ENCODE data around the gene SEMA3B. TPM values are rescaled to one million over a fixed set of nuclear protein-coding genes. Genes with fewer than 3 reads are reported as not detected.

Gene SEMA3B
- total RNA-seq, 3 donors from 2014 or later: 10.1 to 17.6 (median 11.1) TPM

DNA sequence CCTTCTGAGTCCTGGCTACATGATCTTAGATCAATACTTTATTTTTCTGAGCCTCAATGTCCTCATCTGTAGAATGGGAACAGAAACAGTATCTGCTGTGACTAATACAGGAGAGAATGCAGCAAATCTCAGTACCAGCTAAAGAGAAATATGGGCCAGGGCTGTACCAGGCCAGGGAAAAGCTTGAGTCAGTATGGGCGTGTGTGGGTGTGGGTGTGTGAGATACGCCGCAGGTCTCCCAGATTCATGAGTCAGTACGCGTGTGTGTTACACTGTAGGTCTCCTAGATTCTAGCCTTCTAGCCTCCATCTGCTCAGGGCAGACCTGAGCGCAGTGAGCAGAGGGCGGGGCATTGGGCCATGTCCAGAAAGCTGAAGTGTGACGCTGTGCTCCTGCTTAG is 17.7 kb upstream of the SEMA3B start:
- intact Hi-C loops (cut with DNase I; ENCODE audit: low total_unique reads): no loop called here
- H3K36me3 ChIP-seq: no peaks in the 10 kb centered on the region
- DNase-seq (ENCODE audit: low spot score in 2 of 2): no peak

GRCh38 chr3:50254577-50255250 is 14.2 kb upstream of the SEMA3B start:
- Histone ChIP-seq H3K9me3 (no peaks in the 10 kb centered on the region), H3K36me3 (no peaks in the 10 kb centered on the region), H3K4me1 (peaks cover 0 to 18% of the 10 kb centered on the region in 2 donors), H3K27ac (peak overlapping the region; percentile 76 to 93), H3K27me3 (no peaks in the 10 kb centered on the region), H3K4me3 (no peak overlapping the region)
- TF ChIP-seq POLR2A (IDR thresholded peaks at IDR 0.05): no peak
- no peak for TF ChIP-seq POLR2AphosphoS5 (IDR thresholded peaks at IDR 0.05)
- TF ChIP-seq, protein P1, sequence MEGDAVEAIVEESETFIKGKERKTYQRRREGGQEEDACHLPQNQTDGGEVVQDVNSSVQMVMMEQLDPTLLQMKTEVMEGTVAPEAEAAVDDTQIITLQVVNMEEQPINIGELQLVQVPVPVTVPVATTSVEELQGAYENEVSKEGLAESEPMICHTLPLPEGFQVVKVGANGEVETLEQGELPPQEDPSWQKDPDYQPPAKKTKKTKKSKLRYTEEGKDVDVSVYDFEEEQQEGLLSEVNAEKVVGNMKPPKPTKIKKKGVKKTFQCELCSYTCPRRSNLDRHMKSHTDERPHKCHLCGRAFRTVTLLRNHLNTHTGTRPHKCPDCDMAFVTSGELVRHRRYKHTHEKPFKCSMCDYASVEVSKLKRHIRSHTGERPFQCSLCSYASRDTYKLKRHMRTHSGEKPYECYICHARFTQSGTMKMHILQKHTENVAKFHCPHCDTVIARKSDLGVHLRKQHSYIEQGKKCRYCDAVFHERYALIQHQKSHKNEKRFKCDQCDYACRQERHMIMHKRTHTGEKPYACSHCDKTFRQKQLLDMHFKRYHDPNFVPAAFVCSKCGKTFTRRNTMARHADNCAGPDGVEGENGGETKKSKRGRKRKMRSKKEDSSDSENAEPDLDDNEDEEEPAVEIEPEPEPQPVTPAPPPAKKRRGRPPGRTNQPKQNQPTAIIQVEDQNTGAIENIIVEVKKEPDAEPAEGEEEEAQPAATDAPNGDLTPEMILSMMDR (IDR thresholded peaks at IDR 0.05): no peak
- peak in 1 of 2 donors; percentile 70 for DNase-seq (ENCODE audit: low spot score in 2 of 2)
- intact Hi-C loops (cut with DNase I; ENCODE audit: low total_unique reads): no loop called here

More for the DNA sequence above, 17.7 kb upstream of the SEMA3B start:
- no peaks in the 10 kb centered on the region for H3K27me3 ChIP-seq
- peak overlapping the region; percentile 40 to 93 for H3K27ac ChIP-seq
- no peaks in the 10 kb centered on the region for H3K9me3 ChIP-seq
- H3K4me1 ChIP-seq: peaks cover 12 to 19% of the 10 kb centered on the region in 2 donors
- TF ChIP-seq, protein P1 (IDR thresholded peaks at IDR 0.05): no peak
- no peak overlapping the region for H3K4me3 ChIP-seq

DNA sequence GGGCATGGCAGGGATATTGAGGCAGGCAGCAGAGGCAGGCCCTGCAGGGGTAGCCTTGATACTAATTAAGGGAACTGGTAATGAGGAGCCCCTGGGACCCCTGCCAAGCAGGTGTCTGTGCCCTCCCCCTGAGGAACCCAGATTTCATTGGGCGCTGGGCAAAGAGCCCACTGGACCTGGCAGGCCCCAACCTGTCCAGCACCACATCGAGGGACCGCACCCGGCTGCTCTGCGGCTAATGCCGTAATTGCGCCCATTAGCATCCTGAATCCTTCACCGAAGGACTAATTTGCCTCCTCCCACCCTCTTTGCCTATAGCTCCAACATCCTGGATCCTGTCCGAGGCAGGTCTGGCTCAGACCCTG is 13.7 kb upstream of the SEMA3B start:
- H3K36me3 ChIP-seq: no peaks in the 10 kb centered on the region
- no peak for DNase-seq (ENCODE audit: low spot score in 2 of 2)
- intact Hi-C loops (cut with DNase I; ENCODE audit: low total_unique reads): no loop called here
- no peaks in the 10 kb centered on the region for H3K27me3 ChIP-seq
- no peaks in the 10 kb centered on the region for H3K9me3 ChIP-seq
- TF ChIP-seq POLR2AphosphoS5 (IDR thresholded peaks at IDR 0.05) (no peak), POLR2A (IDR thresholded peaks at IDR 0.05) (no peak)
- TF ChIP-seq, protein P1 (IDR thresholded peaks at IDR 0.05): no peak
- peaks cover 0 to 14% of the 10 kb centered on the region in 2 donors for H3K4me1 ChIP-seq
- no peak overlapping the region for H3K4me3 ChIP-seq
- peak overlapping the region; percentile 76 to 93 for H3K27ac ChIP-seq

GRCh38 chr3:50256978-50257890 is 11.7 kb upstream of the SEMA3B start:
- intact Hi-C loops (cut with DNase I; ENCODE audit: low total_unique reads): no loop called here
- no peaks in the 10 kb centered on the region for H3K9me3 ChIP-seq
- peaks cover 9 to 21% of the 10 kb centered on the region in 2 donors for H3K4me1 ChIP-seq
- H3K4me3 ChIP-seq: no peak overlapping the region
- H3K27ac ChIP-seq: peak overlapping the region; percentile 72 to 100
- TF ChIP-seq, protein P1 (IDR thresholded peaks at IDR 0.05): peak in 1 of 3 donors; percentile 27
- no peak for TF ChIP-seq POLR2AphosphoS5 (IDR thresholded peaks at IDR 0.05)
- DNase-seq (ENCODE audit: low spot score in 2 of 2): no peak
- H3K36me3 ChIP-seq: no peaks in the 10 kb centered on the region
- no peaks in the 10 kb centered on the region for H3K27me3 ChIP-seq

Data from breast epithelium (tissue), 4 donors.